Thyroid gland (tissue), 4 donors: Measurements from ENCODE around the gene KIF21A.

Experiments used
- POLR2A ChIP-seq, 2 donors: fragments of 450-650 bp; IDR thresholded peaks; one replicate each; pipeline ENCODE4 v1.6.1; 2017; ENCODE audit warnings: antibody characterized with exemption in 2 of 2, mild to moderate bottlenecking in 2 of 2, moderate library complexity in 1 of 2
- TF ChIP-seq, protein P1 (sequence below), 6 experiments: fragments of 200-600 bp in 3 of 6; fragments of 450-650 bp in 3 of 6; sonication (generic) in 3 of 6; IDR thresholded peaks; one replicate each; pipeline ENCODE4 v1.5.1; 2016 to 2019; ENCODE audit warnings: antibody characterized with exemption in 6 of 6, mild to moderate bottlenecking in 2 of 6, inconsistent platforms in 1 of 6, moderate library complexity in 1 of 6

DNA sequence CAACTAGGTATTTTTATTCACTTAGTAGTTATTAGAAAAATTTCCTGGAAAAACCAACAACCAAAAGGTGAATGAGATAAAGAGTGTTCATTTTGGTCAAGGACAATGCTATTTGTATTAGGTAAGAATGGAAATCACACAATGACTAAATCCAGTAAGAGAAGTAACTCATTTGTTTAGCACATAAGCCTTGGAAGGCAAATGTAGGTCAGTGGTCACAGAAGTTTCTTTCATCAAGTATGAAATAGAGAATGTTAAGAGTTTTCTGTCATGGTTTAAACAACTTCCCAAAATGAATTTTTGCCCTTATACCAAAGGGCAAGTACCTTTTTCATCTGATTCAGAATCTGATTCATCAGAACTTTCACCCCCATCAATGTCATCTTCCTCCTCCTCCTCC lies 101.7 kb downstream of the KIF21A start:
- TF ChIP-seq, protein P1, sequence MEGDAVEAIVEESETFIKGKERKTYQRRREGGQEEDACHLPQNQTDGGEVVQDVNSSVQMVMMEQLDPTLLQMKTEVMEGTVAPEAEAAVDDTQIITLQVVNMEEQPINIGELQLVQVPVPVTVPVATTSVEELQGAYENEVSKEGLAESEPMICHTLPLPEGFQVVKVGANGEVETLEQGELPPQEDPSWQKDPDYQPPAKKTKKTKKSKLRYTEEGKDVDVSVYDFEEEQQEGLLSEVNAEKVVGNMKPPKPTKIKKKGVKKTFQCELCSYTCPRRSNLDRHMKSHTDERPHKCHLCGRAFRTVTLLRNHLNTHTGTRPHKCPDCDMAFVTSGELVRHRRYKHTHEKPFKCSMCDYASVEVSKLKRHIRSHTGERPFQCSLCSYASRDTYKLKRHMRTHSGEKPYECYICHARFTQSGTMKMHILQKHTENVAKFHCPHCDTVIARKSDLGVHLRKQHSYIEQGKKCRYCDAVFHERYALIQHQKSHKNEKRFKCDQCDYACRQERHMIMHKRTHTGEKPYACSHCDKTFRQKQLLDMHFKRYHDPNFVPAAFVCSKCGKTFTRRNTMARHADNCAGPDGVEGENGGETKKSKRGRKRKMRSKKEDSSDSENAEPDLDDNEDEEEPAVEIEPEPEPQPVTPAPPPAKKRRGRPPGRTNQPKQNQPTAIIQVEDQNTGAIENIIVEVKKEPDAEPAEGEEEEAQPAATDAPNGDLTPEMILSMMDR (IDR thresholded peaks at IDR 0.05), result no peak
- TF ChIP-seq POLR2A (IDR thresholded peaks at IDR 0.05), result no peak
